Omental fat pad (tissue), 4 donors: ENCODE data around the gene FABP1. TPM values are rescaled to one million over a fixed set of nuclear protein-coding genes. Genes with fewer than 3 reads are reported as not detected.

Experiments
- ATAC-seq: fragments of 150-250 bp; one replicate; pipeline ENCODE4 v1.9.1; 2016; ENCODE audit warnings: mild to moderate bottlenecking, moderate library complexity; ENCODE audit not compliant: low FRiP score
- DNase-seq: peaks from one replicate; pipeline ENCODE4 v3.0.0-alpha.2; 2019; ENCODE audit warnings: low spot score
- CTCF ChIP-seq, 3 donors: fragments of 450-650 bp; IDR thresholded peaks; one replicate each; pipeline ENCODE4 v1.5.1; 2016 to 2017; ENCODE audit warnings: antibody characterized with exemption in 3 of 3, mild to moderate bottlenecking in 3 of 3, moderate library complexity in 2 of 3
- total RNA-seq, 4 donors: library from RNA; depleted of rRNA; stranded (reverse); fragments of >200 nt; gene quantifications; one replicate each; pipeline ENCODE4 v1.1.0, GENCODE V29; 2016

Gene FABP1
- total RNA-seq, 4 donors from 2014 or later = not detected

GRCh38 chr2:88129313-88129959 lies 1.6 kb upstream of the FABP1 start:
- DNase-seq (no peak), ATAC-seq (no peak)
- TF ChIP-seq CTCF (IDR thresholded peaks at IDR 0.05) = no peak

- ATAC-seq (no peak), DNase-seq (no peak)
- TF ChIP-seq CTCF (IDR thresholded peaks at IDR 0.05) = no peak
Measured at GRCh38 chr2:88128654-88129312, 921 bp upstream of the FABP1 start.

- no peak for ATAC-seq
- TF ChIP-seq CTCF (IDR thresholded peaks at IDR 0.05) = no peak
- DNase-seq = no peak
Measured at GRCh38 chr2:88127638-88127887, 299 bp downstream of the FABP1 start.

- no peak for TF ChIP-seq CTCF (IDR thresholded peaks at IDR 0.05)
- no peak for DNase-seq
- ATAC-seq = no peak
Measured at GRCh38 chr2:88126772-88127637, 857 bp downstream of the FABP1 start.

GRCh38 chr2:88125924-88126771 lies 1.7 kb downstream of the FABP1 start:
- DNase-seq = no peak
- no peak for ATAC-seq
- TF ChIP-seq CTCF (IDR thresholded peaks at IDR 0.05) = no peak

GRCh38 chr2:88125344-88125923 lies 2.4 kb downstream of the FABP1 start:
- TF ChIP-seq CTCF (IDR thresholded peaks at IDR 0.05) = no peak
- no peak for DNase-seq
- ATAC-seq = no peak
